HepG2 (cell line): ENCODE data around the gene CAMK2A. TPM values are rescaled to one million over a fixed set of nuclear protein-coding genes. Genes with fewer than 3 reads are reported as not detected.
A peak's percentile ranks its signal among the peaks of the same experiment; 100 is the strongest.

Source experiments
- ATAC-seq: fragments of 200-7000 bp; cut with Tn5 transposase; 3 replicates; pipeline ENCODE4 v1.9.1; 2020; ENCODE audit warnings: mild to moderate bottlenecking, moderate library complexity
- BruUV-seq: library from RNA; stranded (reverse); fragments of 400-500 nt; replicated peaks from 2 replicates; lab custom pipeline; 2021; lab: Mats Ljungman, UMichigan
- CTCF ChIA-PET: fragments of 300-600 bp; formaldehyde crosslinking; extraction: SDS; loops from one replicate; lab custom pipeline; 2021; ENCODE audit warnings: low total read pairs, inconsistent platforms, low intra/inter-chr PET ratio; lab: Yijun Ruan, JAX
- POLR2A ChIA-PET: fragments of 350-600 bp; sonication (Branson Sonifier 250); formaldehyde crosslinking; loops from one replicate; lab custom pipeline; 2020; ENCODE audit warnings: antibody characterized with exemption, inconsistent platforms; lab: Yijun Ruan, JAX
- DNase-seq: peaks from one replicate; pipeline ENCODE4 v3.0.0-alpha.2; 2015; ENCODE audit warnings: low spot score
- FAIRE-seq: peaks from 3 replicates; lab custom pipeline; 2011; peaks lifted over from hg19 to GRCh38; lab: Jason Lieb, UNC
- H2AFZ ChIP-seq: one replicate; pipeline ENCODE4 v1.6.1; 2011; ENCODE audit warnings: low read length, inconsistent platforms
- H3K27ac ChIP-seq: fragments of 300-600 bp; 3 replicates; pipeline ENCODE4 v1.8.0; 2011; ENCODE audit warnings: mixed run types, mild to moderate bottlenecking, mixed read lengths, low read length, inconsistent platforms; ENCODE audit not compliant: insufficient read depth; ENCODE audit errors: extremely low read length
- H3K27me3 ChIP-seq, 2 experiments: fragments of 200-600 bp in 1 of 2; 2 replicates in 1 of 2; 3 replicates in 1 of 2; pipeline versions ENCODE4 v1.6.0 to v1.8.0; 2011; ENCODE audit warnings: low read length in 2 of 2, mild to moderate bottlenecking in 2 of 2, moderate library complexity in 2 of 2, inconsistent platforms in 1 of 2; ENCODE audit not compliant: insufficient read depth in 2 of 2, control insufficient read depth in 1 of 2
- H3K36me3 ChIP-seq, 2 experiments: fragments of 200-600 bp in 1 of 2; replicated peaks in 1 of 2; 2 replicates in 1 of 2; 3 replicates in 1 of 2; pipeline versions ENCODE4 v1.5.1 to v1.8.0; 2011; ENCODE audit warnings: low read length in 2 of 2, inconsistent platforms in 1 of 2; ENCODE audit not compliant: insufficient read depth in 2 of 2, control insufficient read depth in 1 of 2
- H3K4me1 ChIP-seq: 2 replicates; pipeline ENCODE4 v1.5.1; 2012; ENCODE audit warnings: low read length, inconsistent platforms; ENCODE audit not compliant: insufficient read depth
- H3K4me2 ChIP-seq: 2 replicates; pipeline ENCODE4 v1.6.0; 2011; ENCODE audit warnings: low read depth, low read length, inconsistent platforms
- H3K4me3 ChIP-seq, 3 experiments: fragments of 200-600 bp in 1 of 3; sonication (generic), shearing (Covaris generic) in 1 of 3; replicated peaks in 1 of 3; 2 replicates each; pipeline ENCODE4 v1.5.1; 2011 to 2016; ENCODE audit warnings: low read length in 3 of 3, inconsistent platforms in 2 of 3, low read depth in 2 of 3, mild to moderate bottlenecking in 2 of 3, control low read depth in 1 of 3, mixed read lengths in 1 of 3; ENCODE audit not compliant: insufficient read depth in 1 of 3
- H3K79me2 ChIP-seq: one replicate; pipeline ENCODE4 v1.6.1; 2011; ENCODE audit warnings: low read length, inconsistent platforms; ENCODE audit not compliant: insufficient read depth
- H3K9ac ChIP-seq: 2 replicates; pipeline ENCODE4 v1.6.0; 2011; ENCODE audit warnings: mild to moderate bottlenecking, low read depth, low read length, inconsistent platforms; ENCODE audit not compliant: insufficient read depth
- H3K9me3 ChIP-seq: 2 replicates; pipeline ENCODE4 v1.5.1; 2012; ENCODE audit warnings: mild to moderate bottlenecking, low read length
- H4K20me1 ChIP-seq: 2 replicates; pipeline ENCODE4 v1.6.0; 2011; ENCODE audit warnings: inconsistent platforms, mild to moderate bottlenecking, low read length, moderate library complexity; ENCODE audit not compliant: insufficient read depth
- ARID5B ChIP-seq: IDR thresholded peaks from 2 replicates; pipeline ENCODE4 v1.4.0; 2020; ENCODE audit warnings: mild to moderate bottlenecking, missing genetic modification reagents
- BCL6 ChIP-seq: IDR thresholded peaks from 2 replicates; pipeline ENCODE4 v1.6.1; 2016; ENCODE audit warnings: missing genetic modification reagents, missing compliant biosample characterization
- BRF2 ChIP-seq: sonication (generic); formaldehyde crosslinking; IDR thresholded peaks from 2 replicates; pipeline ENCODE4 v1.8.1; 2022; ENCODE audit warnings: mild to moderate bottlenecking, missing genetic modification reagents
- CENPX ChIP-seq: sonication (generic); formaldehyde crosslinking; IDR thresholded peaks from 2 replicates; pipeline ENCODE4 v1.9.0; 2021; ENCODE audit warnings: mild to moderate bottlenecking, missing genetic modification reagents, moderate library complexity
- DMTF1 ChIP-seq: sonication (generic); formaldehyde crosslinking; IDR thresholded peaks from 2 replicates; pipeline ENCODE4 v1.4.0; 2020; ENCODE audit warnings: mild to moderate bottlenecking, missing genetic modification reagents
- FOXP1 ChIP-seq, 2 experiments: fragments of 450-650 bp in 1 of 2; IDR thresholded peaks; 2 replicates each; pipeline ENCODE4 v1.6.1; 2017 to 2018; ENCODE audit warnings: antibody characterized with exemption in 1 of 2
- PATZ1 ChIP-seq: sonication (generic); formaldehyde crosslinking; IDR thresholded peaks from 2 replicates; pipeline ENCODE4 v1.4.0; 2020; ENCODE audit warnings: missing genetic modification reagents
- RFX1 ChIP-seq: fragments of 450-650 bp; IDR thresholded peaks from 2 replicates; pipeline ENCODE4 v1.6.1; 2017
- SMAD1 ChIP-seq: sonication (generic); formaldehyde crosslinking; IDR thresholded peaks from 2 replicates; pipeline ENCODE4 v1.4.0; 2020; ENCODE audit warnings: missing genetic modification reagents, low read depth, mild to moderate bottlenecking, borderline replicate concordance
- ZBTB2 ChIP-seq: sonication (generic); formaldehyde crosslinking; IDR thresholded peaks from 2 replicates; pipeline ENCODE4 v1.8.0; 2022; ENCODE audit warnings: low read depth, missing genetic modification reagents
- ZNF138 ChIP-seq: sonication (generic); formaldehyde crosslinking; IDR thresholded peaks from 2 replicates; pipeline ENCODE4 v1.5.0; 2020; ENCODE audit warnings: mild to moderate bottlenecking, low read depth, missing genetic modification reagents
- ZNF33B ChIP-seq: sonication (generic); formaldehyde crosslinking; IDR thresholded peaks from 2 replicates; pipeline ENCODE4 v1.5.1; 2020; ENCODE audit warnings: mild to moderate bottlenecking, missing genetic modification reagents
- ZNF44 ChIP-seq: sonication (generic); formaldehyde crosslinking; IDR thresholded peaks from 2 replicates; pipeline ENCODE4 v1.5.1; 2020; ENCODE audit warnings: mild to moderate bottlenecking, missing genetic modification reagents
- ZSCAN29 ChIP-seq: sonication (generic); formaldehyde crosslinking; conservative IDR thresholded peaks from 2 replicates; pipeline ENCODE4 v1.4.0; 2020; ENCODE audit warnings: mild to moderate bottlenecking, missing genetic modification reagents
- WGBS: methylation state at CpG from one replicate; pipeline ENCODE4 v1.1.6; 2017; ENCODE audit warnings: low lambda C conversion rate; 5-methylcytosine and 5-hydroxymethylcytosine counted together
- in situ Hi-C: cut with HindIII; loops from 2 replicates; pipeline ENCODE4 v1.10.0; 2017; ENCODE audit warnings: low pct_unique_long_range_greater_than_20kb; ENCODE audit not compliant: extremely low pct_ligation_motif_present
- intact Hi-C: fragments of 100-400 bp; cut with micrococcal nuclease; formaldehyde crosslinking; loops from one replicate; pipeline ENCODE4 v1.10.0; 2022; ENCODE audit not compliant: unreplicated experiment
- polyA plus RNA-seq, 8 experiments: library from polyadenylated mRNA; depleted of rRNA in 3 of 8; stranded (reverse) in 7 of 8; unstranded in 1 of 8; fragments of >200 nt; fragmentation: Illumina TruSeq in 4 of 8; extraction: Trizol in 4 of 8; gene quantifications; 2 replicates each; pipeline versions ENCODE4 v1.2.1 to v1.2.3, GENCODE V29; 2011 to 2016; ENCODE audit warnings: low read depth in 4 of 8, missing spikeins in 1 of 8, mixed read lengths in 1 of 8; ENCODE audit not compliant: insufficient read depth in 1 of 8
- total RNA-seq, 5 experiments: library from RNA; depleted of rRNA; stranded (reverse); fragments of >200 nt; fragmentation: Illumina TruSeq; extraction: Trizol; gene quantifications; 2 replicates each; pipeline ENCODE4 v1.2.3, GENCODE V29; 2016; ENCODE audit warnings: low read depth in 1 of 5

CAMK2A gene
- total and polyA plus RNA-seq, 2 of the 13 experiments (the other 11 are each of a cell fraction or from before 2014, with no cell fraction given), result 0.11 TPM; not detected in 1

GRCh38 chr5:150254774-150255173 lies 34.8 kb downstream of the CAMK2A start:
- DNase-seq, result peak; percentile 75
- BruUV-seq, result no TSS peak
- peak; percentile 83 for FAIRE-seq
- H3K9ac ChIP-seq, result no peak overlapping the region
- H3K4me3 ChIP-seq, result 0 out of 6 replicates have a peak overlapping the region, but pooled peaks of 1 of the 3 experiments have one; percentile 5
- ChIA-PET CTCF (no interaction called here), POLR2A (no interaction called here)
- no peaks in the 10 kb centered on the region for H3K36me3 ChIP-seq
- H3K9me3 ChIP-seq, result no peaks in the 10 kb centered on the region
- ATAC-seq, result peak; percentile 65
- no peaks in the 10 kb centered on the region for H3K79me2 ChIP-seq
- peaks cover 50% of the 10 kb centered on the region for H3K4me1 ChIP-seq
- H2AFZ ChIP-seq, result no peak overlapping the region
- WGBS, result 0% methylated on average over 4 of the region's 4 CpGs
- peaks cover 4 to 27% of the 10 kb centered on the region in 2 experiments; a peak in 4 of 5 replicates for H3K27me3 ChIP-seq
- no peaks in the 10 kb centered on the region for H4K20me1 ChIP-seq
- in situ Hi-C loops (no loop called here), intact Hi-C loops (no loop called here)
- peak overlapping the region; percentile 49 for H3K4me2 ChIP-seq
- no peak overlapping the region for H3K27ac ChIP-seq
- TF ChIP-seq PATZ1 (CRISPR knock-in tag), result peak; percentile 67
- no peak for TF ChIP-seq ZNF44 (CRISPR knock-in tag)
- no peak for TF ChIP-seq ZNF138 (CRISPR knock-in tag)
- no peak for TF ChIP-seq ZBTB2 (CRISPR knock-in tag)
- TF ChIP-seq FOXP1 (IDR thresholded peaks at IDR 0.05), result no peak
- peak; percentile 14; the same call in 1 of the 2 replicates for TF ChIP-seq FOXP1 (CRISPR knock-in tag; IDR thresholded peaks at IDR 0.05)
- TF ChIP-seq ZNF33B (CRISPR knock-in tag), result no peak
- TF ChIP-seq CENPX (CRISPR knock-in tag), result no peak
- TF ChIP-seq SMAD1 (CRISPR knock-in tag), result no peak
- TF ChIP-seq BRF2 (CRISPR knock-in tag), result no peak
- TF ChIP-seq ARID5B, result 0 out of 2 replicates have a peak, but pooled peaks have one; percentile 11
- no peak for TF ChIP-seq RFX1
- no peak for TF ChIP-seq DMTF1 (CRISPR knock-in tag)
- no peak for TF ChIP-seq ZSCAN29 (CRISPR knock-in tag)
- TF ChIP-seq BCL6 (CRISPR knock-in tag), result peak; percentile 53; the same call in 1 of the 2 replicates
